GM12878 (cell line): ENCODE data around the gene CBFA2T3.
A peak's percentile ranks its signal among the peaks of the same experiment; 100 is the strongest.

Experiments used
- CTCF ChIP-seq, 3 experiments: IDR thresholded peaks in 2 of 3; conservative IDR thresholded peaks in 1 of 3; 2 replicates each; pipeline ENCODE4 v1.5.1; 2011; ENCODE audit warnings: low read depth in 3 of 3, low read length in 3 of 3, mild to moderate bottlenecking in 3 of 3, control low read depth in 2 of 3, moderate library complexity in 2 of 3, inconsistent platforms in 1 of 3, mixed read lengths in 1 of 3; ENCODE audit not compliant: control insufficient read depth in 2 of 3, insufficient read depth in 1 of 3; ENCODE audit errors: extremely low read depth in 1 of 3
- EZH2 ChIP-seq: IDR thresholded peaks from 2 replicates; pipeline ENCODE4 v1.6.1; 2012; ENCODE audit warnings: low read depth, mild to moderate bottlenecking, control low read depth, inconsistent platforms, low read length, borderline replicate concordance; ENCODE audit not compliant: control insufficient read depth
- POLR2A ChIP-seq: IDR thresholded peaks from 2 replicates; pipeline ENCODE4 v1.6.1; 2011; ENCODE audit warnings: low read depth, mild to moderate bottlenecking, low read length
- ZNF274 ChIP-seq: IDR thresholded peaks from one replicate; pipeline ENCODE4 v1.8.0; 2011; ENCODE audit not compliant: insufficient read length, insufficient read depth

DNA sequence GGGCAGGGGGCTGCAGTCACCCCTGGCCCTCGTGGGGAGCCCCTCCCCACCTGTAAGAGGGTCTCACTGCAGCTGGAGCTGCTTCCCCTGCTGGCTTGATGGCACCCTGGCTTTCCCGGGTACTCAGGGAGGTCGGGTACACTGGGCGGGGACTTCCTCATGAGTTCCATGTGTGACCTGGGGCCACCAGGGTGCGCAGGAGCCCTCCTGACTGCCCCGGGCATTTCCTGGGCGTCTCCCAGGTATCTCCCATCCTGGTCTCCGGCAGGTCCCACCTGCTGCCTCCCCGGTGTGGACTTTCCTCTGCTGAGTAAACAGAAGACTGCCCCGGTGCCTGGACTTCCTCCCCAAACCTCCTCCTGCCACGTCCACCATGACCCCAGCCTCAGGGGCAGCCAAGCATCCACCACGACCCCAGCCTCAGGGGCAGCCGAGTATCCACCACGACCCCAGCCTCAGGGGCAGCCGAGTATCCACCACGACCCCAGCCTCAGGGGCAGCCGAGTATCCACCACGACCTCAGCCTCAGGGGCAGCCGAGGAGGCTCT is 40.9 kb downstream of the CBFA2T3 start:
- TF ChIP-seq CTCF (IDR thresholded peaks at IDR 0.05 in 2 of 3, conservative IDR thresholded peaks at IDR 0.05 in 1 of 3; ENCODE audit: control insufficient read depth in 2 of 3, extremely low read depth in 1 of 3, insufficient read depth in 1 of 3, low read depth in 3 of 3, low read length in 3 of 3): peak; percentile 35 to 51 (median 48); a peak in 5 of 6 replicates
- TF ChIP-seq POLR2A: no peak
- TF ChIP-seq ZNF274: no peak
- TF ChIP-seq EZH2: no peak
